DMS153 treated with DMSO at 0.1 percent for 48 hours (cell line): ENCODE data around the gene MIA3.

ENCODE experiments used
- DNase-seq: peaks from one replicate; lab custom pipeline; 2025; ENCODE audit not compliant: unreplicated experiment; lab: John Stamatoyannopoulos, UW

MIA3 gene

DNA sequence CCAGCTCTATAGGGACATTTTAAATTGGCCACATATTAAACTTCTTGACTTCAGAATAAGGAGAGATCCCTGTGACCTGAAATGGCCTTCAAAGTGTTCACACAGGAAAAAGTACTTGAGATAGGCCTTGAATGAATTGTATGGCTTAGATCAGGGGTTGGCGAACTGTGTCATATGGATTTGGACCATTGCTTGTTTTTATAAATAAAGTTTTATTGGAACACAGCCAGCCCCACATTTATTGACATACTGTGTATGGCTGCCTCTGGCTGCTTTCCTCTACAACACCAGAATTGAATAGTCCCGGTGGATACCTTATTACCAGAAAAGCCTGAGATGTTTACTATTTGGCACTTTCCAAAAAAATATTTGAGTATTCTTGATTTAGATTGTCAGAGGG is 98.5 kb downstream of the MIA3 start:
- DNase-seq, result no peak
